K562 (cell line): ENCODE results near the gene KLF5. TPM values are rescaled to one million over a fixed set of nuclear protein-coding genes. Genes with fewer than 3 reads are reported as not detected.

Experiments used
- ATAC-seq: fragments of 200-7000 bp; cut with Tn5 transposase; 3 replicates; pipeline ENCODE4 v1.9.1; 2020; ENCODE audit warnings: moderate library complexity
- BruUV-seq: library from RNA; stranded (reverse); fragments of 400-500 nt; replicated peaks from 2 replicates; lab custom pipeline; 2021; lab: Mats Ljungman, UMichigan
- CTCF ChIA-PET: fragments of 300-600 bp; formaldehyde crosslinking; extraction: SDS; loops from one replicate; lab custom pipeline; 2021; ENCODE audit warnings: low intra/inter-chr PET ratio; lab: Yijun Ruan, JAX
- POLR2A ChIA-PET: fragments of 300-600, 350-650 bp; sonication (Branson Sonifier 250); formaldehyde crosslinking; extraction: SDS; loops from one replicate; lab custom pipeline; 2021; ENCODE audit warnings: antibody characterized with exemption, inconsistent platforms; lab: Yijun Ruan, JAX
- DNase-seq, 4 experiments: peaks; one replicate each; pipeline versions ENCODE4 v3.0.0 to v3.0.0-alpha.2; 2011 to 2018; ENCODE audit warnings: low spot score in 3 of 4, mixed read lengths in 3 of 4; ENCODE audit errors: extremely low read depth in 1 of 4
- FAIRE-seq: peaks from 2 replicates; lab custom pipeline; 2011; peaks lifted over from hg19 to GRCh38; lab: Jason Lieb, UNC
- H2AFZ ChIP-seq: 2 replicates; pipeline ENCODE4 v1.6.0; 2011; ENCODE audit warnings: low read depth, low read length, control low read depth, inconsistent platforms
- H3K27ac ChIP-seq: fragments of 200-600 bp; 3 replicates; pipeline ENCODE4 v1.8.0; 2011; ENCODE audit warnings: low read depth, mild to moderate bottlenecking, control low read depth, inconsistent platforms, low read length, moderate library complexity, mixed read lengths; ENCODE audit errors: extremely low read depth
- H3K27me3 ChIP-seq, 2 experiments: fragments of 300-600 bp in 1 of 2; 2 replicates in 1 of 2; 3 replicates in 1 of 2; pipeline versions ENCODE4 v1.6.0 to v1.8.0; 2011; ENCODE audit warnings: inconsistent platforms in 2 of 2, low read length in 2 of 2, mild to moderate bottlenecking in 1 of 2, mixed read lengths in 1 of 2, moderate library complexity in 1 of 2; ENCODE audit not compliant: control insufficient read depth in 2 of 2, insufficient read depth in 2 of 2
- H3K36me3 ChIP-seq: fragments of 300-600 bp; 3 replicates; pipeline ENCODE4 v1.8.0; 2011; ENCODE audit warnings: mild to moderate bottlenecking, low read length, inconsistent platforms; ENCODE audit not compliant: control insufficient read depth, insufficient read depth
- H3K4me1 ChIP-seq, 2 experiments: fragments of 200-600 bp in 1 of 2; replicated peaks in 1 of 2; 2 replicates in 1 of 2; 3 replicates in 1 of 2; pipeline versions ENCODE4 v1.5.1 to v1.8.0; 2011; ENCODE audit warnings: inconsistent platforms in 2 of 2, low read length in 2 of 2, mild to moderate bottlenecking in 1 of 2, mixed read lengths in 1 of 2, moderate library complexity in 1 of 2; ENCODE audit not compliant: control insufficient read depth in 2 of 2, insufficient read depth in 2 of 2
- H3K4me2 ChIP-seq: 2 replicates; pipeline ENCODE4 v1.6.1; 2011; ENCODE audit warnings: low read length, control low read depth, inconsistent platforms, mixed read lengths; ENCODE audit not compliant: insufficient read depth
- H3K4me3 ChIP-seq: fragments of 200-600 bp; sonication (generic), shearing (Covaris generic); 2 replicates; pipeline ENCODE4 v1.5.1; 2016; ENCODE audit warnings: control low read depth, inconsistent platforms
- H3K79me2 ChIP-seq: fragments of 200-600 bp; 3 replicates; pipeline ENCODE4 v1.8.0; 2011; ENCODE audit warnings: low read length, inconsistent platforms; ENCODE audit not compliant: control insufficient read depth, insufficient read depth
- H3K9ac ChIP-seq, 2 experiments: 2 replicates each; pipeline versions ENCODE4 v1.6.0 to v1.6.1; 2011; ENCODE audit warnings: low read depth in 2 of 2, low read length in 2 of 2, control low read depth in 1 of 2, inconsistent platforms in 1 of 2, mild to moderate bottlenecking in 1 of 2, mixed read lengths in 1 of 2; ENCODE audit not compliant: insufficient read depth in 1 of 2
- H3K9me1 ChIP-seq: one replicate; pipeline ENCODE4 v1.6.0; 2011; ENCODE audit warnings: inconsistent platforms, mild to moderate bottlenecking, low read length, moderate library complexity; ENCODE audit not compliant: control insufficient read depth, insufficient read depth
- H3K9me3 ChIP-seq: replicated peaks from 2 replicates; pipeline ENCODE4 v1.5.1; 2011; ENCODE audit warnings: low read depth, low read length, inconsistent platforms; ENCODE audit not compliant: control insufficient read depth, insufficient read depth
- H4K20me1 ChIP-seq: replicated peaks from 2 replicates; pipeline ENCODE4 v1.6.1; 2011; ENCODE audit warnings: low read length, inconsistent platforms, mixed read lengths; ENCODE audit not compliant: control insufficient read depth, insufficient read depth
- BRD4 ChIP-seq: fragments of 200-600 bp; sonication (generic); IDR thresholded peaks from 2 replicates; pipeline ENCODE4 v1.6.1; 2017; ENCODE audit warnings: inconsistent platforms
- ELF2 ChIP-seq: fragments of 250-450 bp; sonication (Bioruptor Pico); IDR thresholded peaks from 2 replicates; pipeline ENCODE4 v1.5.0; 2021; ENCODE audit warnings: mild to moderate bottlenecking
- KAT2B ChIP-seq: IDR thresholded peaks from one replicate; pipeline ENCODE4 v1.6.1; 2012; ENCODE audit warnings: low read depth, mild to moderate bottlenecking, control low read depth, inconsistent platforms, low read length, moderate library complexity
- KDM4B ChIP-seq, 2 experiments: fragments of 450-650 bp in 1 of 2; sonication (generic) in 1 of 2; IDR thresholded peaks; 2 replicates each; pipeline ENCODE4 v1.6.1; 2016 to 2017; ENCODE audit warnings: borderline replicate concordance in 2 of 2, antibody characterized with exemption in 1 of 2, low read depth in 1 of 2, mild to moderate bottlenecking in 1 of 2
- NFXL1 ChIP-seq: fragments of 450-650 bp; formaldehyde crosslinking; IDR thresholded peaks from 2 replicates; pipeline ENCODE4 v1.4.0; 2021; ENCODE audit warnings: mild to moderate bottlenecking
- NR2F6 ChIP-seq: fragments of 450-650 bp; formaldehyde crosslinking; IDR thresholded peaks from 2 replicates; pipeline ENCODE4 v1.4.0; 2020; ENCODE audit warnings: mild to moderate bottlenecking
- POU5F1 ChIP-seq: fragments of 150-350 bp; IDR thresholded peaks from 2 replicates; pipeline ENCODE4 v1.6.1; 2014; ENCODE audit warnings: borderline replicate concordance, low read length, low read depth, mild to moderate bottlenecking; ENCODE audit not compliant: partially characterized antibody
- SAFB2 ChIP-seq: fragments of 200-400 bp; formaldehyde crosslinking; IDR thresholded peaks from 2 replicates; pipeline ENCODE4 v1.6.1; 2018; ENCODE audit warnings: borderline replicate concordance, low read length, low read depth, moderate library complexity; ENCODE audit not compliant: severe bottlenecking
- SMAD3 ChIP-seq: fragments of 450-650 bp; formaldehyde crosslinking; conservative IDR thresholded peaks from 2 replicates; pipeline ENCODE4 v1.4.0; 2020; ENCODE audit warnings: mild to moderate bottlenecking
- ZNF140 ChIP-seq: fragments of 250-450 bp; sonication (Bioruptor Pico); IDR thresholded peaks from 2 replicates; pipeline ENCODE4 v1.8.0; 2021; ENCODE audit warnings: moderate library complexity, mild to moderate bottlenecking, inconsistent platforms
- ZNF197 ChIP-seq: fragments of 200-800 bp; sonication (Bioruptor generic); IDR thresholded peaks from 2 replicates; pipeline ENCODE4 v1.6.1; 2016; ENCODE audit warnings: low read depth, missing genetic modification characterization, missing compliant biosample characterization
- ZNF274 ChIP-seq: IDR thresholded peaks from 2 replicates; pipeline ENCODE4 v1.6.1; 2011; ENCODE audit warnings: low read depth, mild to moderate bottlenecking, low read length, moderate library complexity, borderline replicate concordance
- ZNF3 ChIP-seq: fragments of 250-450 bp; sonication (Bioruptor Pico); IDR thresholded peaks from 2 replicates; pipeline ENCODE4 v1.5.0; 2021; ENCODE audit warnings: mild to moderate bottlenecking, moderate library complexity
- ZNF445 ChIP-seq: fragments of 250-450 bp; sonication (Bioruptor Pico); IDR thresholded peaks from 2 replicates; pipeline ENCODE4 v1.4.0; 2020; ENCODE audit warnings: low read depth, mild to moderate bottlenecking, moderate library complexity
- WGBS: fragments of 100-300 bp; shearing (Covaris generic); methylation state at CpG from one replicate; pipeline ENCODE4 v1.1.6; 2016; ENCODE audit warnings: low coverage, mixed read lengths; ENCODE audit not compliant: insufficient coverage; ENCODE audit errors: missing lambda C conversion rate; 5-methylcytosine and 5-hydroxymethylcytosine counted together
- in situ Hi-C: fragments of 300-500 bp; cut with MboI; formaldehyde crosslinking; loops from 4 replicates; pipeline ENCODE4 v1.15.0; 2018; ENCODE audit warnings: inconsistent platforms, mixed read lengths
- intact Hi-C: fragments of 100-400 bp; cut with micrococcal nuclease; formaldehyde crosslinking; loops from 2 replicates; pipeline ENCODE4 v1.14.2; 2022
- polyA plus RNA-seq, 8 experiments: library from polyadenylated mRNA; depleted of rRNA in 4 of 8; stranded (reverse) in 5 of 8; unstranded in 3 of 8; fragments of >200 nt; fragmentation: Nextera tagmentation in 2 of 8; fragmentation: Illumina TruSeq in 1 of 8; extraction: Ambion mirVana in 2 of 8; extraction: Trizol in 1 of 8; gene quantifications; 2 replicates each; pipeline versions ENCODE4 v1.2.1 to v1.2.3, GENCODE V29; 2011 to 2014; ENCODE audit warnings: inconsistent platforms in 1 of 8, missing spikeins in 1 of 8
- total RNA-seq, 7 experiments: library from RNA; depleted of rRNA in 6 of 7; stranded (reverse); fragments of >200 nt in 6 of 7; fragmentation: Illumina TruSeq in 2 of 7; extraction: Trizol in 2 of 7; gene quantifications; 2 replicates each; pipeline versions ENCODE4 v1.2.1 to v1.2.3, GENCODE V29; 2011 to 2021; ENCODE audit warnings: low replicate concordance in 1 of 7
- TF ChIP-seq, protein P1 (sequence below): fragments of 250-450 bp; sonication (Bioruptor Pico); IDR thresholded peaks from 2 replicates; pipeline ENCODE4 v1.8.0; 2022; ENCODE audit warnings: moderate library complexity, mild to moderate bottlenecking, inconsistent platforms
- TF ChIP-seq, protein P2 (sequence below): IDR thresholded peaks from 2 replicates; pipeline ENCODE4 v1.6.1; 2011; ENCODE audit warnings: borderline replicate concordance, low read depth, mild to moderate bottlenecking, moderate library complexity, low read length; ENCODE audit not compliant: insufficient read depth, poor library complexity, severe bottlenecking
- TF ChIP-seq, protein P3 (sequence below): fragments of 450-650 bp; conservative IDR thresholded peaks from 2 replicates; pipeline ENCODE4 v1.6.1; 2016; ENCODE audit warnings: missing genetic modification characterization, low read depth, mild to moderate bottlenecking, control low read depth, missing compliant biosample characterization
- TF ChIP-seq, protein P4 (sequence below): sonication (generic); formaldehyde crosslinking; IDR thresholded peaks from 2 replicates; pipeline ENCODE4 v1.9.0; 2022; ENCODE audit warnings: mild to moderate bottlenecking, missing genetic modification reagents

Gene KLF5
- total and polyA plus RNA-seq, 9 of the 15 experiments (the other 6 are each of a cell fraction or from before 2014, with no cell fraction given) = 0.17 to 1.0 (median 0.36) TPM

DNA sequence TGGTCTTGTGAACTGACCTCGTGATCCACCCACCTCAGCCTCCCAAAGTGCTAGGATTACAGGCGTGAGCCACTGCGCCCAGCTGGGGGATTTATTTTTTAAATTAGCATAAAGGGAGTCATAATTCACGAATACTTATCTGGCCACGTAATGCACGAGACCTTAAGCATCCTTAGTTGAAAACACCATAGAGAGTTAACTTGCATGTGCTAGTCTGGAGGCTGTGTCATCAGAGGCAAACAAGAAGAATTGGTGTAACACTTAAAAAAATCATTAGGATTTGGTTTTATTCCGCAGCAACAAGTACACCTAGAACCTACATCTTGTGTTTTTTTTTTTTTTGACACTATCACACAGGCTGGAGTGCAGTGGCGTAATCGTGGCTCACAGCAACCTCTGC is 19.1 kb downstream of the KLF5 start:
- in situ Hi-C loops = no loop called here
- no TSS peak for BruUV-seq
- intact Hi-C loops = no loop called here
- TF ChIP-seq SAFB2 (no peak), NR2F6 (CRISPR knock-in tag) (no peak), ZNF445 (CRISPR knock-in tag) (no peak), POU5F1 (no peak), ZNF197 (CRISPR knock-in tag) (no peak), ZNF140 (CRISPR knock-in tag) (no peak), BRD4 (no peak), ZNF3 (CRISPR knock-in tag) (no peak), ELF2 (CRISPR knock-in tag) (no peak), ZNF274 (no peak), KDM4B (IDR thresholded peaks at IDR 0.05; ENCODE audit: borderline replicate concordance in 2 of 2, low read depth in 1 of 2) (no peak), KAT2B (no peak), SMAD3 (no peak), NFXL1 (CRISPR knock-in tag) (no peak)
- TF ChIP-seq, protein P1, sequence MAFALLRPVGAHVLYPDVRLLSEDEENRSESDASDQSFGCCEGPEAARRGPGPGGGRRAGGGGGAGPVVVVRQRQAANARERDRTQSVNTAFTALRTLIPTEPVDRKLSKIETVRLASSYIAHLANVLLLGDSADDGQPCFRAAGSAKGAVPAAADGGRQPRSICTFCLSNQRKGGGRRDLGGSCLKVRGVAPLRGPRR (CRISPR knock-in tag) = no peak
- TF ChIP-seq, protein P2, sequence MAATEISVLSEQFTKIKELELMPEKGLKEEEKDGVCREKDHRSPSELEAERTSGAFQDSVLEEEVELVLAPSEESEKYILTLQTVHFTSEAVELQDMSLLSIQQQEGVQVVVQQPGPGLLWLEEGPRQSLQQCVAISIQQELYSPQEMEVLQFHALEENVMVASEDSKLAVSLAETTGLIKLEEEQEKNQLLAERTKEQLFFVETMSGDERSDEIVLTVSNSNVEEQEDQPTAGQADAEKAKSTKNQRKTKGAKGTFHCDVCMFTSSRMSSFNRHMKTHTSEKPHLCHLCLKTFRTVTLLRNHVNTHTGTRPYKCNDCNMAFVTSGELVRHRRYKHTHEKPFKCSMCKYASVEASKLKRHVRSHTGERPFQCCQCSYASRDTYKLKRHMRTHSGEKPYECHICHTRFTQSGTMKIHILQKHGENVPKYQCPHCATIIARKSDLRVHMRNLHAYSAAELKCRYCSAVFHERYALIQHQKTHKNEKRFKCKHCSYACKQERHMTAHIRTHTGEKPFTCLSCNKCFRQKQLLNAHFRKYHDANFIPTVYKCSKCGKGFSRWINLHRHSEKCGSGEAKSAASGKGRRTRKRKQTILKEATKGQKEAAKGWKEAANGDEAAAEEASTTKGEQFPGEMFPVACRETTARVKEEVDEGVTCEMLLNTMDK = no peak
- TF ChIP-seq, protein P3, sequence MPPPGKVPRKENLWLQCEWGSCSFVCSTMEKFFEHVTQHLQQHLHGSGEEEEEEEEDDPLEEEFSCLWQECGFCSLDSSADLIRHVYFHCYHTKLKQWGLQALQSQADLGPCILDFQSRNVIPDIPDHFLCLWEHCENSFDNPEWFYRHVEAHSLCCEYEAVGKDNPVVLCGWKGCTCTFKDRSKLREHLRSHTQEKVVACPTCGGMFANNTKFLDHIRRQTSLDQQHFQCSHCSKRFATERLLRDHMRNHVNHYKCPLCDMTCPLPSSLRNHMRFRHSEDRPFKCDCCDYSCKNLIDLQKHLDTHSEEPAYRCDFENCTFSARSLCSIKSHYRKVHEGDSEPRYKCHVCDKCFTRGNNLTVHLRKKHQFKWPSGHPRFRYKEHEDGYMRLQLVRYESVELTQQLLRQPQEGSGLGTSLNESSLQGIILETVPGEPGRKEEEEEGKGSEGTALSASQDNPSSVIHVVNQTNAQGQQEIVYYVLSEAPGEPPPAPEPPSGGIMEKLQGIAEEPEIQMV (tag) = no peak
- TF ChIP-seq, protein P4, sequence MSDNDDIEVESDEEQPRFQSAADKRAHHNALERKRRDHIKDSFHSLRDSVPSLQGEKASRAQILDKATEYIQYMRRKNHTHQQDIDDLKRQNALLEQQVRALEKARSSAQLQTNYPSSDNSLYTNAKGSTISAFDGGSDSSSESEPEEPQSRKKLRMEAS (CRISPR knock-in tag) = no peak
- DNase-seq (no peak), FAIRE-seq (no peak), ATAC-seq (no peak)
- no peak overlapping the region for H2AFZ ChIP-seq
- no peak overlapping the region for H3K4me3 ChIP-seq
- no peaks in the 10 kb centered on the region for H3K4me1 ChIP-seq
- H3K27ac ChIP-seq = no peak overlapping the region
- H3K36me3 ChIP-seq = no peaks in the 10 kb centered on the region
- no peaks in the 10 kb centered on the region; a peak in 1 of 5 replicates for H3K27me3 ChIP-seq
- WGBS = 13% methylated on average over 8 of the region's 9 CpGs
- no peak overlapping the region for H3K9ac ChIP-seq
- no peaks in the 10 kb centered on the region for H3K9me1 ChIP-seq
- no peaks in the 10 kb centered on the region for H3K9me3 ChIP-seq
- no peak overlapping the region for H3K4me2 ChIP-seq
- POLR2A ChIA-PET = no interaction called here
- CTCF ChIA-PET = no interaction called here
- no peaks in the 10 kb centered on the region for H4K20me1 ChIP-seq
- H3K79me2 ChIP-seq = no peaks in the 10 kb centered on the region
